Mesenchymal stem cell (in vitro differentiated cells and primary cell): ENCODE results near the gene PLS1.

Experiments
- DNase-seq: peaks from one replicate; pipeline ENCODE4 v3.0.0-alpha.2; 2013
- H2AFZ ChIP-seq: one replicate; pipeline ENCODE4 v1.6.1; 2013; ENCODE audit warnings: low read depth, mild to moderate bottlenecking, control low read depth, inconsistent platforms, low read length, moderate library complexity
- H2AK5ac ChIP-seq: 2 replicates; pipeline ENCODE4 v1.6.1; 2013; ENCODE audit warnings: low read length, moderate library complexity, mild to moderate bottlenecking, inconsistent platforms; ENCODE audit not compliant: severe bottlenecking
- H2BK120ac ChIP-seq: one replicate; pipeline ENCODE4 v1.6.1; 2013; ENCODE audit warnings: low read depth, mild to moderate bottlenecking, inconsistent platforms, low read length, moderate library complexity
- H2BK12ac ChIP-seq, 2 experiments: one replicate each; pipeline ENCODE4 v1.6.1; 2013; ENCODE audit warnings: inconsistent platforms in 2 of 2, low read length in 2 of 2, mild to moderate bottlenecking in 2 of 2, moderate library complexity in 2 of 2, control low read depth in 1 of 2
- H2BK15ac ChIP-seq: one replicate; pipeline ENCODE4 v1.6.1; 2013; ENCODE audit warnings: mild to moderate bottlenecking, low read depth, inconsistent platforms; ENCODE audit not compliant: poor library complexity, severe bottlenecking
- H2BK5ac ChIP-seq: 2 replicates; pipeline ENCODE4 v1.6.1; 2013; ENCODE audit warnings: low read depth, mild to moderate bottlenecking, low read length, control low read depth, inconsistent platforms; ENCODE audit not compliant: poor library complexity, severe bottlenecking
- H3K14ac ChIP-seq, 2 experiments: one replicate each; pipeline ENCODE4 v1.6.1; 2013; ENCODE audit warnings: inconsistent platforms in 2 of 2, low read length in 2 of 2, control low read depth in 1 of 2, mild to moderate bottlenecking in 1 of 2, moderate library complexity in 1 of 2
- H3K18ac ChIP-seq, 2 experiments: one replicate each; pipeline ENCODE4 v1.6.1; 2013; ENCODE audit warnings: inconsistent platforms in 2 of 2, low read length in 2 of 2, control low read depth in 1 of 2, low read depth in 1 of 2, mild to moderate bottlenecking in 1 of 2
- H3K23ac ChIP-seq, 2 experiments: one replicate each; pipeline ENCODE4 v1.6.1; 2013; ENCODE audit warnings: inconsistent platforms in 2 of 2, low read length in 2 of 2, mild to moderate bottlenecking in 2 of 2, moderate library complexity in 2 of 2, control low read depth in 1 of 2
- H3K27ac ChIP-seq: 2 replicates; pipeline ENCODE4 v1.5.1; 2013; ENCODE audit warnings: mild to moderate bottlenecking, moderate library complexity, low read length, control low read depth, inconsistent platforms; ENCODE audit not compliant: poor library complexity, severe bottlenecking
- H3K27me3 ChIP-seq, 2 experiments: 2 replicates each; pipeline versions ENCODE4 v1.6.1 to v1.7.0; 2013; ENCODE audit warnings: low read length in 2 of 2, mild to moderate bottlenecking in 2 of 2, moderate library complexity in 2 of 2, control low read depth in 1 of 2, inconsistent platforms in 1 of 2; ENCODE audit not compliant: control insufficient read depth in 1 of 2, insufficient read depth in 1 of 2
- H3K36me3 ChIP-seq, 2 experiments: 2 replicates each; pipeline versions ENCODE4 v1.6.1 to v1.7.0; 2013; ENCODE audit warnings: low read length in 2 of 2, control low read depth in 1 of 2, inconsistent platforms in 1 of 2, low read depth in 1 of 2, mild to moderate bottlenecking in 1 of 2; ENCODE audit not compliant: insufficient read depth in 2 of 2, control insufficient read depth in 1 of 2
- H3K4ac ChIP-seq, 2 experiments: one replicate each; pipeline ENCODE4 v1.6.1; 2013; ENCODE audit warnings: inconsistent platforms in 2 of 2, low read length in 2 of 2, mild to moderate bottlenecking in 2 of 2, moderate library complexity in 2 of 2, control low read depth in 1 of 2, low read depth in 1 of 2
- H3K4me1 ChIP-seq: 2 replicates; pipeline ENCODE4 v1.6.1; 2013; ENCODE audit warnings: low read depth, low read length, control low read depth; ENCODE audit not compliant: control insufficient read depth, insufficient read depth
- H3K4me2 ChIP-seq: 2 replicates; pipeline ENCODE4 v1.6.1; 2013; ENCODE audit warnings: low read length, mild to moderate bottlenecking, inconsistent platforms; ENCODE audit not compliant: poor library complexity, severe bottlenecking
- H3K4me3 ChIP-seq, 2 experiments: 2 replicates each; pipeline versions ENCODE4 v1.5.1 to v1.7.0; 2013; ENCODE audit warnings: low read length in 2 of 2, mild to moderate bottlenecking in 2 of 2, control low read depth in 1 of 2, low read depth in 1 of 2; ENCODE audit not compliant: insufficient read depth in 1 of 2
- H3K79me1 ChIP-seq: replicated peaks from 2 replicates; pipeline ENCODE4 v1.6.1; 2013; ENCODE audit warnings: mild to moderate bottlenecking, control low read depth, low read length, inconsistent platforms; ENCODE audit not compliant: poor library complexity, severe bottlenecking
- H3K9ac ChIP-seq: 2 replicates; pipeline ENCODE4 v1.7.0; 2013; ENCODE audit warnings: mild to moderate bottlenecking, low read length, moderate library complexity
- H3K9me3 ChIP-seq: 2 replicates; pipeline ENCODE4 v1.7.0; 2013; ENCODE audit warnings: mild to moderate bottlenecking, low read length; ENCODE audit not compliant: control insufficient read depth
- H4K8ac ChIP-seq: one replicate; pipeline ENCODE4 v1.6.1; 2013; ENCODE audit warnings: inconsistent platforms, mild to moderate bottlenecking, low read length, moderate library complexity
- H4K91ac ChIP-seq: one replicate; pipeline ENCODE4 v1.6.1; 2013; ENCODE audit warnings: mild to moderate bottlenecking, low read length, inconsistent platforms
- WGBS: methylation state at CpG from one replicate; pipeline ENCODE4 v1.1.7; 2013; ENCODE audit warnings: mixed read lengths; 5-methylcytosine and 5-hydroxymethylcytosine counted together

The PLS1 gene

DNA sequence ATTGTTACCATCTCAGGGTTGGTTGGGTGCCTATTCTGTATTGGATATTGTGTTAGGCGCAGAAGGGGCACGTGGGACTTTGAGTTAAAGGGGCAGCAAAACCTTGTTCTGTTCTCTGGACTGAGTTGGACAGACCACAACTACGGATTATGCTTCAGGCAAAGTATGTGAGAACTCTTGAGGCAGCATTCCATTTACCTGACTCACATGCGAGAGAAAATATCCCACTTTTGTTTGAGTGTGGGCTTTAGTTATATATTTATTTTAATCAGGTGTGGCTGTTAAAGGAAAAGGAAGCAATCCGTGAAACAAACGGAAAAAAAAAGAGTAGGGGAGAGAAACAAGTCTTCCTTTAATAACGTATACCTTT is 627 bp upstream of the PLS1 start:
- Histone ChIP-seq H2BK5ac (peak overlapping the region; percentile 97), H4K91ac (no peak overlapping the region), H2AK5ac (no peak overlapping the region), H3K27ac (peak overlapping the region; percentile 95), H3K4ac (no peak overlapping the region), H3K4me3 (peak overlapping the region; percentile 71 to 91), H3K79me1 (peaks cover 16% of the 10 kb centered on the region), H3K36me3 (no peaks in the 10 kb centered on the region), H2BK120ac (no peak overlapping the region), H3K27me3 (peaks cover 0 to 13% of the 10 kb centered on the region in 2 experiments), H3K9me3 (no peaks in the 10 kb centered on the region), H3K4me2 (peak overlapping the region; percentile 73), H3K23ac (no peak overlapping the region), H2BK15ac (no peak overlapping the region), H3K14ac (no peak overlapping the region), H3K4me1 (no peaks in the 10 kb centered on the region), H3K18ac (no peak overlapping the region), H4K8ac (no peak overlapping the region), H2AFZ (no peak overlapping the region), H3K9ac (peak overlapping the region; percentile 62), H2BK12ac (no peak overlapping the region)
- WGBS: 12% methylated on average over 7 of the region's 7 CpGs
- DNase-seq: peak; percentile 80

GRCh38 chr3:142596726-142597088 is 514 bp downstream of the PLS1 start:
- H3K14ac ChIP-seq: peak overlapping the region in 1 of 2 experiments; percentile 93
- H2BK15ac ChIP-seq: no peak overlapping the region
- H4K91ac ChIP-seq: no peak overlapping the region
- H4K8ac ChIP-seq: no peak overlapping the region
- no peaks in the 10 kb centered on the region for H3K4me1 ChIP-seq
- peak overlapping the region in 1 of 2 experiments; percentile 62 for H3K18ac ChIP-seq
- H3K27me3 ChIP-seq: peaks cover 0 to 13% of the 10 kb centered on the region in 2 experiments
- no peaks in the 10 kb centered on the region for H3K9me3 ChIP-seq
- WGBS: 11% methylated on average over 5 of the region's 5 CpGs
- H2BK120ac ChIP-seq: no peak overlapping the region
- H3K4me2 ChIP-seq: peak overlapping the region; percentile 73
- no peak overlapping the region for H2AK5ac ChIP-seq
- peak overlapping the region; percentile 71 to 91 for H3K4me3 ChIP-seq
- H3K9ac ChIP-seq: peak overlapping the region; percentile 62
- no peaks in the 10 kb centered on the region for H3K36me3 ChIP-seq
- H2BK12ac ChIP-seq: no peak overlapping the region
- H2BK5ac ChIP-seq: no peak overlapping the region
- peak overlapping the region; percentile 99 for H2AFZ ChIP-seq
- peaks cover 16% of the 10 kb centered on the region for H3K79me1 ChIP-seq
- no peak overlapping the region for H3K27ac ChIP-seq
- DNase-seq: no peak
- peak overlapping the region in 1 of 2 experiments; percentile 49 for H3K4ac ChIP-seq
- H3K23ac ChIP-seq: no peak overlapping the region

DNA sequence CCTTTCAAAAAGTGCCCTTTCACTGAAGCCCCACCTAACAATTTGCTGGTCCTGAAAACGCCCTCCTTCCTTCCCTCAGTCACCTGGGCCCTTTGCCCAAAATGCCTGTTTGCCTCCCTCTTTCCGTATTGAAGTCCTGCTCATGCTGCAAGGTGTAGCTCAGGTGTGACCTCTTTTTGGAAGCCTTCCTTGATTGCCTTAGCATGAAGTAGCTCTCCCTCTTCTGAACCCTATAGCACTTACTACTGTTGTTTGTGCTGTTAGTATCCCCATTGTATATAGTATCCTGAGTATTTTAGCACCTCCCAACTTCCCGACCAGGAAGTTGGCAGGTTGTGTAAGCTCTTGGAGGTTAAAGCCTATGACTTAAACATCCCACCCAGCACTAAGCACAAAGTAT is 1.7 kb downstream of the PLS1 start:
- H3K18ac ChIP-seq: no peak overlapping the region
- no peaks in the 10 kb centered on the region for H3K36me3 ChIP-seq
- H3K23ac ChIP-seq: no peak overlapping the region
- H3K4me2 ChIP-seq: no peak overlapping the region
- no peak overlapping the region for H2BK120ac ChIP-seq
- H3K27ac ChIP-seq: no peak overlapping the region
- H4K8ac ChIP-seq: no peak overlapping the region
- peaks cover 23% of the 10 kb centered on the region for H3K79me1 ChIP-seq
- H3K9me3 ChIP-seq: no peaks in the 10 kb centered on the region
- H2AK5ac ChIP-seq: no peak overlapping the region
- H3K4ac ChIP-seq: no peak overlapping the region
- DNase-seq: no peak
- H3K9ac ChIP-seq: no peak overlapping the region
- peaks cover 0 to 13% of the 10 kb centered on the region in 2 experiments for H3K27me3 ChIP-seq
- no peak overlapping the region for H3K14ac ChIP-seq
- no peaks in the 10 kb centered on the region for H3K4me1 ChIP-seq
- no peak overlapping the region for H4K91ac ChIP-seq
- 73% methylated on average over 2 of the region's 3 CpGs for WGBS
- H2BK15ac ChIP-seq: no peak overlapping the region
- H2AFZ ChIP-seq: no peak overlapping the region
- no peak overlapping the region for H3K4me3 ChIP-seq
- H2BK5ac ChIP-seq: no peak overlapping the region
- no peak overlapping the region for H2BK12ac ChIP-seq

- Histone ChIP-seq H2BK12ac (no peak overlapping the region), H3K23ac (no peak overlapping the region), H3K4me2 (no peak overlapping the region), H2BK5ac (no peak overlapping the region), H3K18ac (no peak overlapping the region), H3K27ac (no peak overlapping the region), H2BK15ac (no peak overlapping the region), H3K9me3 (no peaks in the 10 kb centered on the region), H3K27me3 (peaks cover 0 to 13% of the 10 kb centered on the region in 2 experiments), H2AK5ac (no peak overlapping the region), H4K91ac (no peak overlapping the region), H3K4ac (no peak overlapping the region), H2BK120ac (no peak overlapping the region), H3K79me1 (peaks cover 26% of the 10 kb centered on the region), H3K36me3 (no peaks in the 10 kb centered on the region), H4K8ac (no peak overlapping the region), H3K4me3 (no peak overlapping the region), H3K9ac (no peak overlapping the region), H3K14ac (no peak overlapping the region), H3K4me1 (no peaks in the 10 kb centered on the region), H2AFZ (no peak overlapping the region)
- no peak for DNase-seq
- WGBS: 96% methylated on average over 3 of the region's 4 CpGs
Measured at GRCh38 chr3:142601713-142602112, 5.5 kb downstream of the PLS1 start.
